ENCODE measurements around the gene RASSF8.

DNA sequence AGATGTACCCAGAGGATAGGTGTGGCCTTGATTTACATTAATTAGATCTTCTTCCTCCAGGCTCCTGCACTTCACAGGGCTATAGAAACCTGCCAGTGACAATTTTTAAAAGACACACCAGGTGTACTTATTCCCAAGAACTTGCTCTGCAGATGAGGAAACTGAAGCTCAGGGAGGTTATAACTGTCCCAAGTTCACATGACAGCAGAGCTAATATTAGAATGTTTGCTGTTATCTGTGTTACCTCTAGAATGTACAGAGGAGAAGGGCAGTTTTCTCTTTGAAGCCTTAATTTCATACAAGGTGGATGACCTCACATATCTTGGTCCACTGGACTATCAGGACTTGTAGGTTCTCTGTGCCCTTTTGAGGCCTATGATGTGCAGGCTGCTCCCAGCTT is 27.7 kb downstream of the RASSF8 start:
- TF ChIP-seq, protein P1, sequence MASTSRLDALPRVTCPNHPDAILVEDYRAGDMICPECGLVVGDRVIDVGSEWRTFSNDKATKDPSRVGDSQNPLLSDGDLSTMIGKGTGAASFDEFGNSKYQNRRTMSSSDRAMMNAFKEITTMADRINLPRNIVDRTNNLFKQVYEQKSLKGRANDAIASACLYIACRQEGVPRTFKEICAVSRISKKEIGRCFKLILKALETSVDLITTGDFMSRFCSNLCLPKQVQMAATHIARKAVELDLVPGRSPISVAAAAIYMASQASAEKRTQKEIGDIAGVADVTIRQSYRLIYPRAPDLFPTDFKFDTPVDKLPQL (IDR thresholded peaks at IDR 0.05; ENCODE audit: extremely low read depth, insufficient read length) = no peak
- TF ChIP-seq CTCF (IDR thresholded peaks at IDR 0.05 in 2 of 3, conservative IDR thresholded peaks at IDR 0.05 in 1 of 3; ENCODE audit: insufficient read depth in 2 of 3, low read depth in 1 of 3, low read length in 3 of 3) (no peak), NFXL1 (CRISPR knock-in tag; IDR thresholded peaks at IDR 0.05) (no peak), POLR2AphosphoS5 (IDR thresholded peaks at IDR 0.05; ENCODE audit: control insufficient read depth, insufficient read depth, low read depth, low read length) (no peak), YBX1 (IDR thresholded peaks at IDR 0.05) (no peak), CBX8 (IDR thresholded peaks at IDR 0.05; ENCODE audit: borderline replicate concordance, extremely low read depth, low read depth, low read length, poor library complexity, severe bottlenecking) (no peak), CREM (IDR thresholded peaks at IDR 0.05; ENCODE audit: low read depth) (no peak), NONO (IDR thresholded peaks at IDR 0.05; ENCODE audit: low read depth in 2 of 2, low read length in 1 of 2) (no peak), SREBF2 (CRISPR knock-in tag; IDR thresholded peaks at IDR 0.05) (no peak), POLR2A (conservative IDR thresholded peaks at IDR 0.05) (no peak)
- TF ChIP-seq, protein P2, sequence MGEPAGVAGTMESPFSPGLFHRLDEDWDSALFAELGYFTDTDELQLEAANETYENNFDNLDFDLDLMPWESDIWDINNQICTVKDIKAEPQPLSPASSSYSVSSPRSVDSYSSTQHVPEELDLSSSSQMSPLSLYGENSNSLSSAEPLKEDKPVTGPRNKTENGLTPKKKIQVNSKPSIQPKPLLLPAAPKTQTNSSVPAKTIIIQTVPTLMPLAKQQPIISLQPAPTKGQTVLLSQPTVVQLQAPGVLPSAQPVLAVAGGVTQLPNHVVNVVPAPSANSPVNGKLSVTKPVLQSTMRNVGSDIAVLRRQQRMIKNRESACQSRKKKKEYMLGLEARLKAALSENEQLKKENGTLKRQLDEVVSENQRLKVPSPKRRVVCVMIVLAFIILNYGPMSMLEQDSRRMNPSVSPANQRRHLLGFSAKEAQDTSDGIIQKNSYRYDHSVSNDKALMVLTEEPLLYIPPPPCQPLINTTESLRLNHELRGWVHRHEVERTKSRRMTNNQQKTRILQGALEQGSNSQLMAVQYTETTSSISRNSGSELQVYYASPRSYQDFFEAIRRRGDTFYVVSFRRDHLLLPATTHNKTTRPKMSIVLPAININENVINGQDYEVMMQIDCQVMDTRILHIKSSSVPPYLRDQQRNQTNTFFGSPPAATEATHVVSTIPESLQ (CRISPR knock-in tag; IDR thresholded peaks at IDR 0.05) = no peak
- TF ChIP-seq, protein P3, sequence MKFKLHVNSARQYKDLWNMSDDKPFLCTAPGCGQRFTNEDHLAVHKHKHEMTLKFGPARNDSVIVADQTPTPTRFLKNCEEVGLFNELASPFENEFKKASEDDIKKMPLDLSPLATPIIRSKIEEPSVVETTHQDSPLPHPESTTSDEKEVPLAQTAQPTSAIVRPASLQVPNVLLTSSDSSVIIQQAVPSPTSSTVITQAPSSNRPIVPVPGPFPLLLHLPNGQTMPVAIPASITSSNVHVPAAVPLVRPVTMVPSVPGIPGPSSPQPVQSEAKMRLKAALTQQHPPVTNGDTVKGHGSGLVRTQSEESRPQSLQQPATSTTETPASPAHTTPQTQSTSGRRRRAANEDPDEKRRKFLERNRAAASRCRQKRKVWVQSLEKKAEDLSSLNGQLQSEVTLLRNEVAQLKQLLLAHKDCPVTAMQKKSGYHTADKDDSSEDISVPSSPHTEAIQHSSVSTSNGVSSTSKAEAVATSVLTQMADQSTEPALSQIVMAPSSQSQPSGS (CRISPR knock-in tag; IDR thresholded peaks at IDR 0.05) = no peak
- TF ChIP-seq, protein P4, sequence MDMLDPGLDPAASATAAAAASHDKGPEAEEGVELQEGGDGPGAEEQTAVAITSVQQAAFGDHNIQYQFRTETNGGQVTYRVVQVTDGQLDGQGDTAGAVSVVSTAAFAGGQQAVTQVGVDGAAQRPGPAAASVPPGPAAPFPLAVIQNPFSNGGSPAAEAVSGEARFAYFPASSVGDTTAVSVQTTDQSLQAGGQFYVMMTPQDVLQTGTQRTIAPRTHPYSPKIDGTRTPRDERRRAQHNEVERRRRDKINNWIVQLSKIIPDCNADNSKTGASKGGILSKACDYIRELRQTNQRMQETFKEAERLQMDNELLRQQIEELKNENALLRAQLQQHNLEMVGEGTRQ (CRISPR knock-in tag; IDR thresholded peaks at IDR 0.05) = no peak
- TF ChIP-seq, protein P5, sequence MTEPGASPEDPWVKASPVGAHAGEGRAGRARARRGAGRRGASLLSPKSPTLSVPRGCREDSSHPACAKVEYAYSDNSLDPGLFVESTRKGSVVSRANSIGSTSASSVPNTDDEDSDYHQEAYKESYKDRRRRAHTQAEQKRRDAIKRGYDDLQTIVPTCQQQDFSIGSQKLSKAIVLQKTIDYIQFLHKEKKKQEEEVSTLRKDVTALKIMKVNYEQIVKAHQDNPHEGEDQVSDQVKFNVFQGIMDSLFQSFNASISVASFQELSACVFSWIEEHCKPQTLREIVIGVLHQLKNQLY (CRISPR knock-in tag; conservative IDR thresholded peaks at IDR 0.05) = no peak
